ENCODE measurements around the gene DNAAF3.
A peak's percentile ranks its signal among the peaks of the same experiment; 100 is the strongest.

DNAAF3 gene

GRCh38 chr19:55166530-55167268, at the start of gene DNAAF3:
DNAAF3 (minus strand) TSS chr19:55166613; CDS start chr19:55166413, 200 bp downstream.
- TF ChIP-seq CTCF (IDR thresholded peaks at IDR 0.05; ENCODE audit: low read depth, low read length, missing control alignments): no peak
- peak; percentile 93 for DNase-seq (ENCODE audit: low read depth)
- H3K4me3 ChIP-seq (ENCODE audit: low read depth, low read length): peak within 1 kb of the TSS; percentile 47
- in situ Hi-C loops (cut with HindIII; ENCODE audit: low sequenced_read_pairs): no loop called here

DNA sequence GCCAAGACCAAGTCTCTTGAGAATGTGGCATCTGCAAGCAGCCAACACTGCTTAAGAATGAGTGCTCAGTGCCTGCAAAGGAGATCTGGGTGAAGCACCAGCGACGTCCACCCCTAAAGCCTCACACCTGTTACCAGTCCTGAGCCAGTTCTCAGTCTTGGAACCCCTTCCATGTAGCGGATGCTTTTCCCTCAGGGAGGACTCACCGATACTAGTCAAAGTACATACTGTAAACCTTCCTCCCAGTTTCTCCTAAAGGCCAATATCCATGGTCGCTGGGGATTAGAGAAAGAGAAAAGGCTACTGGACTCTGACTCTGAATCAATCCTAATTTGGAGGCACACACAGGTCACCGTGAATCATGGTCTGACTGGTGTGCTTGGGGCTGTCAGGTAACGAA, 47.1 kb upstream of the DNAAF3 start:
- in situ Hi-C loops (cut with HindIII; ENCODE audit: low sequenced_read_pairs): no loop called here
- no peak for DNase-seq (ENCODE audit: low read depth)
- TF ChIP-seq CTCF (IDR thresholded peaks at IDR 0.05; ENCODE audit: low read depth, low read length, missing control alignments): no peak
- no peak overlapping the region for H3K4me3 ChIP-seq (ENCODE audit: low read depth, low read length)

DNA sequence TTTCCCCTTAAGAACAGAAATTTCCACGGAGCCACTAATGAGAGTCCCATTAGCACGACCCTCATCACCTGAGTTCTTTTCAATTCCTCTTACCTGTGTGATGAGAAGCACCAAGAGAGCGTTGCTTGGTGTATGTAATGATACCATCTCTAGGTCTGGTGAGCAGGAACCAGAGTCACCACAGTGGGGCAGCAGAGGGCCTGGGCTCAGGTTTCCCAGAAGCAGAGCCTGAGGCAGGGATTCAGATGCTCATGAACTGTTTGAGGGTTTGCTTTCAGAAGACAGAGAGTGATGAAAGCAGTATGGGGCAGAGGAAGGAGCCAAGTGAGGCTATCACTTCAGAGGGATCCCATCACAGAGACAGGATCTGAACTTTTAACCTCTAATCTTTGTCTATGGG, 46.0 kb upstream of the DNAAF3 start:
- in situ Hi-C loops (cut with HindIII; ENCODE audit: low sequenced_read_pairs): no loop called here
- DNase-seq (ENCODE audit: low read depth): no peak
- peak; percentile 25 for TF ChIP-seq CTCF (IDR thresholded peaks at IDR 0.05; ENCODE audit: low read depth, low read length, missing control alignments)
- H3K4me3 ChIP-seq (ENCODE audit: low read depth, low read length): no peak overlapping the region

- in situ Hi-C loops (cut with HindIII; ENCODE audit: low sequenced_read_pairs): no loop called here
- TF ChIP-seq CTCF (IDR thresholded peaks at IDR 0.05; ENCODE audit: low read depth, low read length, missing control alignments): no peak
- peak; percentile 77 for DNase-seq (ENCODE audit: low read depth)
- H3K4me3 ChIP-seq (ENCODE audit: low read depth, low read length): no peak overlapping the region
Observed at GRCh38 chr19:55209693-55210472, 43.5 kb upstream of the DNAAF3 start.

GRCh38 chr19:55208880-55209692, 42.7 kb upstream of the DNAAF3 start, which contains the start of gene PTPRH:
PTPRH (minus strand) TSS chr19:55209501; CDS start chr19:55209433, 68 bp downstream.
- TF ChIP-seq CTCF (IDR thresholded peaks at IDR 0.05; ENCODE audit: low read depth, low read length, missing control alignments): no peak
- no peak for DNase-seq (ENCODE audit: low read depth)
- no peak within 1 kb of the TSS for H3K4me3 ChIP-seq (ENCODE audit: low read depth, low read length)
- in situ Hi-C loops (cut with HindIII; ENCODE audit: low sequenced_read_pairs): no loop called here
